ENCODE results near the gene FGF12. TPM values are rescaled to one million over a fixed set of nuclear protein-coding genes. Genes with fewer than 3 reads are reported as not detected.

FGF12 gene
- total and polyA plus RNA-seq, 2 of the 13 experiments (the other 11 are each of a cell fraction or from before 2014, with no cell fraction given): 0.07 TPM; not detected in 1

GRCh38 chr3:192339214-192339613 is 388.1 kb downstream of the FGF12 start:
- ChIA-PET CTCF (ENCODE audit: low intra/inter-chr PET ratio, low total read pairs) (no interaction called here), POLR2A (no interaction called here)
- intact Hi-C loops (cut with micrococcal nuclease; ENCODE audit: unreplicated experiment): loop anchor here (10.0 kb wide), 1 partner anchor 1576 kb away; no protein-coding TSS in a partner anchor
- DNase-seq (ENCODE audit: low spot score) (no peak), FAIRE-seq (no peak), ATAC-seq (no peak)
- Histone ChIP-seq H3K27me3 (ENCODE audit: control insufficient read depth in 1 of 2, insufficient read depth in 2 of 2, low read length in 2 of 2) (no peaks in the 10 kb centered on the region), H3K27ac (ENCODE audit: extremely low read length, insufficient read depth, low read length) (no peak overlapping the region), H3K9me3 (ENCODE audit: low read length) (no peaks in the 10 kb centered on the region), H2AFZ (ENCODE audit: low read length) (no peak overlapping the region), H4K20me1 (ENCODE audit: insufficient read depth, low read length) (no peaks in the 10 kb centered on the region), H3K79me2 (ENCODE audit: insufficient read depth, low read length) (no peaks in the 10 kb centered on the region), H3K4me2 (ENCODE audit: low read depth, low read length) (no peak overlapping the region), H3K4me3 (replicated peaks in 1 of 3; ENCODE audit: insufficient read depth in 1 of 3, low read depth in 2 of 3, low read length in 3 of 3) (no peak overlapping the region), H3K4me1 (ENCODE audit: insufficient read depth, low read length) (no peaks in the 10 kb centered on the region), H3K9ac (ENCODE audit: insufficient read depth, low read depth, low read length) (no peak overlapping the region), H3K36me3 (replicated peaks in 1 of 2; ENCODE audit: control insufficient read depth in 1 of 2, insufficient read depth in 2 of 2, low read length in 2 of 2) (no peaks in the 10 kb centered on the region)
- 3% methylated on average over 2 of the region's 2 CpGs for WGBS (ENCODE audit: low lambda C conversion rate)
- in situ Hi-C loops (cut with HindIII; ENCODE audit: extremely low pct_ligation_motif_present, low pct_unique_long_range_greater_than_20kb): no loop called here
- BruUV-seq (replicated peaks): no TSS peak
- TF ChIP-seq ZBTB44 (CRISPR knock-in tag; IDR thresholded peaks at IDR 0.05): no peak
- no peak for TF ChIP-seq ZNF510 (CRISPR knock-in tag; IDR thresholded peaks at IDR 0.05; ENCODE audit: low read depth)
- TF ChIP-seq HMG20A (CRISPR knock-in tag; IDR thresholded peaks at IDR 0.05; ENCODE audit: borderline replicate concordance): no peak
- no peak for TF ChIP-seq ZNF337 (CRISPR knock-in tag; IDR thresholded peaks at IDR 0.05; ENCODE audit: borderline replicate concordance, low read depth)
- no peak for TF ChIP-seq ZNF749 (CRISPR knock-in tag; IDR thresholded peaks at IDR 0.05; ENCODE audit: borderline replicate concordance)
- TF ChIP-seq NFATC3 (CRISPR knock-in tag; IDR thresholded peaks at IDR 0.05): no peak
- TF ChIP-seq ZNF275 (CRISPR knock-in tag; IDR thresholded peaks at IDR 0.05; ENCODE audit: borderline replicate concordance): no peak
- no peak for TF ChIP-seq GLMP (CRISPR knock-in tag; IDR thresholded peaks at IDR 0.05; ENCODE audit: borderline replicate concordance)
- TF ChIP-seq BRD4 (CRISPR knock-in tag; IDR thresholded peaks at IDR 0.05): no peak
- TF ChIP-seq ZNF709 (CRISPR knock-in tag; IDR thresholded peaks at IDR 0.05): no peak

Measured in HepG2 (cell line).